Stimulated activated CD8-positive, alpha-beta memory T cell treated with anti-CD3 and anti-CD28 coated beads, Interleukin-2, amount 100 ng/mL, for 48 hours (primary cell): Measurements from ENCODE around the gene DNER.
"Not testable (repeated sequence)": the region's sequence is repeated elsewhere in the genome, so short reads cannot be mapped to it uniquely, and the experiment has no call there.

ENCODE experiments used
- DNase-seq, 2 donors: peaks; one replicate each; pipeline ENCODE4 v3.0.0-alpha.2; 2020; ENCODE audit warnings: low read depth in 2 of 2

The DNER gene

DNA sequence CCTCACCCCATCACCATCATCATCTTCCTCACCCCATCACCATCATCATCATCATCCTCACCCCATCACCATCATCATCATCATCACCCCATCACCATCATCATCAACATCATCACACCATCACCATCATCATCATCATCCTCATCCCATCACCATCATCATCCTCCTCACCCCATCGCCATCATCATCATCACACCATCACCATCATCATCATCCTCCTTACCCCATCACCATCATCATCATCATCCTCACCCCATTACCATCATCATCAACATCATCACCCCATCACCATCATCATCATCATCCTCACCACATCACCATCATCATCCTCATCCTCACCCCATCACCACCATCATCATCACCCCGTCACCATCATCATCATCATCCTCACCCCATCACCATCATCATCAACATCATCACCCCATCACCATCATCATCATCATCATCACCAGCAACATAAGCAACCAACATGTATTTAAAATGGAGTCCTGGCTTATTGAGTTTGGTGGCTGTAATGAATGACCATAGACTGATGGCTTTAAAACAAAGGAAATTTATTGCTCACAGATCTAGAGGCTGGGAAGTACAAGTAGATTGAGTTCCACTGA lies 150.0 kb downstream of the DNER start:
- no peak for DNase-seq

DNA sequence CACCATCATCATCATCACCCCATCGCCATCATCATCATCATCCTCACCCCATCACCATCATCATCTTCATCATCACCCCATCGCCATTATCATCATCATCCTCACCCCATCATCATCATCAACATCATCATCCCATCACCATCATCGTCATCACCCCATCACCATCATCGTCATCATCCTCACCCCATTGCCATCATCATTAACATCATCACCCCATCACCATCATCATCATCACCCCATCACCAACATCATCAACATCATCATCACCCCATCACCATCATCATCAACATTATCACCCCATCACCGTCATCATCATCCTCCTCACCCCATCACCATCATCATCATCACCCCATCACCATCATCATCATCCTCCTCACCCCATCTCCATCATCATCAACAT lies 151.0 kb downstream of the DNER start:
- DNase-seq: no peak

GRCh38 chr2:229562472-229563127 lies 151.8 kb downstream of the DNER start:
- no peak for DNase-seq

GRCh38 chr2:229559986-229560385 lies 154.4 kb downstream of the DNER start:
- DNase-seq: no peak

DNA sequence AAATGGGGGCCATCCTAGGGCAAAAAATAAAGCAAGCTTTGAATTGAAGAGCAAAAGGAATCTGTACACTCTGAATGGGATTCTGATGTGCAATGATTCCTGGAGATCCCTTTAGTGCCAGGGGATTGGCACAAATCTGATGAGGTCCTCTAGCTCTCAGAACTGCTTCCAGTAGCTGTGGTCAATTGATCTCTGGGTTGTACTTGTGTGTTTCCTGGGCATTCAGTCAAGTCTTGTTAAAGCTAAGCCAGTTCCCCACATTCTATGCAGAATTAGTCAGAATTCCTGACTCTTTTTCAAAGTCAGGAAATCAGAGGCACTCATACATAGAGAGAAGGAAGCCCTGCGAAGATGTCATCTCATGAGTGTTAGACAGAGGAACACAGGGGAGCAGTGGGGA lies 161.3 kb downstream of the DNER start:
- DNase-seq: no peak

- DNase-seq: no peak
Observed at GRCh38 chr2:229543176-229543873, 171.0 kb downstream of the DNER start.

- DNase-seq: no peak
Observed at GRCh38 chr2:229539628-229540027, 174.7 kb downstream of the DNER start.

GRCh38 chr2:229531594-229531993 lies 182.8 kb downstream of the DNER start:
- no peak for DNase-seq

DNA sequence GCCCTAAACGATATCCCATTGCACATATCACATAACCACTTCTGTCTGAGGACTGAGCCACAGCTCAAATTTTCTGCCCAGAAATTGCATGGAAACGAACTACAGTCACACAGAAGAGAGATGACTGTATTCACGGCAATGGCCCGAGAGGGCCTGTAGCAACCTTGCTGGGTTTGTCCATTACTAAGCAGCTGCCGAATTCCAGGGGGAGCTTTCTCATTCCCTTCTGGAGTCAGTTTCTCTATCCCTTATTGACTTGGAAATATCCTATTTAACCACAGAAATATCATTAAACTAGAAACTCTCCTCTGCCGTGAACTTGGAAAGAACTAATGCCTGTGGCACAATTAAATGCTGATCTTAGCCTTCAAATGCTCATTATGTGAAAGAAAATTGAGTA lies 183.9 kb downstream of the DNER start:
- no peak for DNase-seq

DNA sequence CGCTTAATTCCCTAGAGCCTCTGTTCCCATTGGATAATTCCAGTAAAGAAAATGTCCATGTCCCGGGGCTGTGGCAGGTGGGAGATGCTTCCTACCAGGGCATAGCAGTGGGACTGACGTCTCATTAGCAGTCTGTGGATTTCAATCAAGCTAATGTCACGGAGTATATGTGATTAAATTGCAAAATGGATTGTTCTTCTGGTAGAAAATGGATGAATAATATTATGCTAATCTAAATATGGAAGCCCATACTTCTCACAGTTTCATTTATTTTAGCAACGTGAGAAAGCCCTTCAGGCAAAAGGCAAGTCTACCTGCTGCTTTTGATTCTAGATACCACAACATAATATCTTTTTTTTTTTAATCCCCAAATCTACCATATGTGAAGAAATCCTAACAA lies 185.5 kb downstream of the DNER start:
- no peak for DNase-seq

DNA sequence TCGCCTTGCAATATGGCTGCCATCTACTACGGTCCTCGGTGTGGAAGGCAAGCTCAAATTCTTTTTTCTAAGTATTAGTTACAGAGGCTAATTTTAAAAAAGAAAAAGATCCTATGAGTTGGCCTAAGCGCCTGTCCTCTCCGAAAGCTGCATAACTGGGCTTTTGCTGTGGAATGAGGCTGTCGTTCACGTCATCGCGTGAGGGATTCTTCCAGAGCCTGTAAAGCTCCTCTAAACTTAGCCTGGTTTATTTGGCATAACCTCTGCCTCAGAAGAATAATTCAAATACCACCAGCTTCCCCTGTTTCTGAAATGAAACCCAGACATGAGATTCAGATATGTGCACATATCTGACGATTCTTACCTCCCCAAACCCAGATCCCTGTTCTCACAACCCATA lies 187.4 kb downstream of the DNER start:
- no peak for DNase-seq

DNA sequence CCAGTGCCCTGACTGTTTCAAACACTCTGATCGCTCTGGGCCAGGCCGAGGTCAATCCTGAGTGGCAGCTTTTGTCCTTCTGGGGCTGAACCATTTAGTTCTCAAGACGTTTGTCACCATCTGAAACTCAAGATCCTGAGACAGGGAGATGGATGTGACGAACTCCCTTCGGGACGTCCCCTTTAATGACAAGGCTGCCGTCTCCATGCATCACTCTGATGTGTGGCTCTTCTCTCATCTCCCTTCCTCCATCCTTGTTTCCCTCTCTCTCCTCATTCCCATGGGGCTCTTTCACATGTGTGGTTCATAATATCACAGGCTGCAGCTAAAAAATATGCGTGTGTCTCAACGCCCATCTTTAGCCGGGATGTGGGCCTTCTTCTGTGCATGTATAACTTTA lies 189.6 kb downstream of the DNER start:
- no peak for DNase-seq

DNA sequence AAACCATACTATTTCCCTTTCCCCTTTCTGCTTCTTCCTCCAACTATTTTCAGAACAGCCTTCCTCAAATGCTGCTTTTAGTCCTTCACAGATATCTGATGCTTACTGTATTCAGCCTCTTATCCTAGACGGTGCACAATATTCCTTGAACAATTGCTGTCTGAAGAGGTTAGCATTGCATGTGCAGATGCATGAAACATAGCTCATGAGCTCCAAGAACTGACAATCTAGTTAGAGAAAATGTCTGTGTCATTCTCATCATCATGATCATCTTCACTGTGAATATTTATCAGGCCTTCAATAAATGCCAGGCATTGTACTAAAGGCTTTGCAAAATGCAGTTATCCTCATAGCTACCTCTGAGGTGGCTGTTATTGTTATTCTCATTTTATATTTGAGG lies 190.7 kb downstream of the DNER start:
- DNase-seq: no peak

- DNase-seq: no peak
Observed at GRCh38 chr2:229521576-229521975, 192.8 kb downstream of the DNER start.

DNA sequence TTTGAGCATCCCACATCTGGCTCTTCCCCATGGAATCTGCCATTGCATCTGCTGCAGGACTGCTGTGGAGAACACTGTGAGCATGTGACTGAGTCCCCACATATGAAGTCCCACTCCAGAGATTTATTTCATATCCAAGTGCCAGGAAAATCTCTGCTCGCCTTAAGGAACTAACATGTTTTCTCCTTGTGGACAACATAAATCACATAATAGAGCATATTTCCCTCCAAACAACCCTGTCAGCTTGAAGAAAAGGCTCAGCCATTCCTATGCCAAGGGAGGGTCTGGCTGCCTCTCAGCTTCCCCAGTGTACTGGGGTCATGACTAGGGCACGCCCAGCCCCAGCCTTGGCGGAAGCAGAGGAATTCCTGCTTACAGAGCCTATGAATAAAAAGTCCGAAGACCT lies 193.7 kb downstream of the DNER start:
- no peak for DNase-seq

GRCh38 chr2:229519655-229520430 lies 194.5 kb downstream of the DNER start:
- DNase-seq: no peak

GRCh38 chr2:229514273-229514895 lies 200.0 kb downstream of the DNER start:
- no peak for DNase-seq

DNA sequence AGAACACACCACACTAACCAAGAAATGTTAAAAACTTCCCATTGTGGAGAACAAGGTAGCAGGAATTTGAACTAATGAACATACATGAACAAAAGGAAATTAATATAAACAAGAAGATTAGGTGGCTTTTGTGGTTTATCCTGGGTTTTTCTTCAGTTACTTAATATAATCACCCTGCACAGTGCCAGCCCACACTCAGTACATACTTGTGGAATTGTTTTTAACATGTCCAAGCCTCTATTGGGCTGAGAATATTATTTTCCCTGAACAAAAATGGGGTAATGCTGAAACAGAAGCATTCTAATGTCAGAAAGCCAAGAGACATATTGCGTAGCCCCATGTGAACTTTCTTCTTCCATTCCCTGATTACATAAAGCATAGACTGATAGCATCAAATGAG lies 202.8 kb downstream of the DNER start:
- no peak for DNase-seq

DNA sequence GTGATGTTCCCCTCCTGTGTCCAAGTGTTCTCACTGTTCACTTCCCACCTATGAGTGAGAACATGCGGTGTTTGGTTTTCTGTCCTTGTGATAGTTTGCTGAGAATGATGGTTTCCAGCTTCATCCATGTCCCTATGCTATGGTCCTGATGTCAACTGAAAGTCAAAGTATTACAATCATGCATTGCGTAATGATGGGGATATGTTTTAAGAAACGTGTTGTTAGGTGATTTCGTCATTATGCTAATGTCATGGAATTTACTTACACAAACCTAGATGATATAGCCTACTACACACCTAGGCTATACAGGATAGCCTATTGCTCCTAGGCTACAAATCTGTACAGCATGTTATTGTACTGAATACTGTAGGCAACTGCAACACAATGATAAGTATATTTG lies 207.7 kb downstream of the DNER start:
- not testable (repeated sequence) for DNase-seq

GRCh38 chr2:229501051-229501794 lies 213.1 kb downstream of the DNER start:
- no peak for DNase-seq

- DNase-seq: no peak
Observed at GRCh38 chr2:229492034-229492433, 222.3 kb downstream of the DNER start.
